Embryonic facial prominence (tissue), 1 donor: ENCODE results near the gene MPRIP.
"Not testable (repeated sequence)": the region's sequence is repeated elsewhere in the genome, so short reads cannot be mapped to it uniquely, and the experiment has no call there.

ENCODE experiments used
- DNase-seq: peaks from one replicate; pipeline ENCODE4 v3.0.0-alpha.2; 2016; ENCODE audit errors: extremely low spot score

Gene MPRIP

DNA sequence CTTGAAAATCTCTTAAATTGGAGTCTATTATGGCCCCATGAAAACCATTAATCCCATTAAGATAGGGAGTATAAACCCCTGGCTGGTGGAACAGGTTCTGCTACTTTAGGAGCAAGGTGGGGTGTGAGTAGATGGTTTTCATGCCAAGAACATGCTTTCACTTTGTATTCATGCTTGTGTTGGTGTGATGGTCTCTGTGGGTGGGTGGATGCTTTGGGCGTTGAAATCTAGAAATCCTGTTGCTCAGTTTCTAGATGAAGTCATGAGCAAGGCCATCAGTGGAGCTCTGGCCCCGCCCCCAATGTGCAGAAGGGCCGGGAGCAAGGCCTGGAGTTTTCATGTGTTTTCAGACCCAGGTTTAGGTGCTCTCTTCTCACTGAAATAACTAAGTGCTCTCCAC lies 143.8 kb downstream of the MPRIP start:
- DNase-seq: no peak

DNA sequence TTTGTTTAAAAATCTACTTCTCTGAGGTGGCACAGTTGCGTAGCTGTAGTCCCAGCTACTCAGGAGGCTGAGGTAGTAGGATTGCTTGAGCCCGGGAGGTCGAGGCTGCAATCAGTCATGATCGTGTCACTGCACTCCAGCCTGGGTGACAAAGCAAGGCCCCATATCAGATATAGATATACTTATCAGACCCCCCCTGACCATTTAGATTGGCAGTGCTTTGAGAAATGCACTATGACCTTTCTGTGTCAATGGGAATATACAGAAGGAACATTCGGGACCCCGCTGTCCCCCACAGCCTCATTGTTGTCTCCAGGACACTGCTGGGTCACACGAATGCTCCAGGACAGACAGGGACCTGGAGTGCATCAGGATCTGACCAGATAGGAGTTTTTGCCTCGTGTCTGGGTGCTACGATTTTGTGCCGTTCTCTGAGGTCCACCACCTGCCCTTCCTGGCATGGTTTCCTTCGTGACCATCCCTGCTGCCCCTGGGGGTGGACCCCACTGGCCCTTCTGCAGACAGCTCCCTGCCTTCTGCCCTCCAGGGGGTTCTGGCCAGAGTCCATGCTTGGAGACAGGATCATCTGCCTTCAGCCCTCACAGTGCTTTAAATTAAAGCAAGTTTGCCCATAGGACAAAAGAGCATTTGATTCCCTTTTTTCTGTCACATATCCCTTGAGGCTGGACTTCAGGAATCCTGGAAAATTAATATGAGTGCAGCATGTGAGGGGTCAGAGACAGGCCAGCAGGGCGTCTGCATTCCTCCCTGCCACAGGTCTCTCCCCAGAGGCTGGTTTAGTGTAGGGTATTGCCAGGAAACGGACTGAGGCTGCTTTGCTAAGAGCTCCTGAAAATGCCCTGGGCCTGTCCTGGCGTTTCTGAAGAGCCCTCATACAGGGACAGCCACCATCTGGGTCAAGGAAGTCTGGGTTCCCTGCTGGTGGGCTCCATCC lies 144.6 kb downstream of the MPRIP start:
- DNase-seq: no peak

DNA sequence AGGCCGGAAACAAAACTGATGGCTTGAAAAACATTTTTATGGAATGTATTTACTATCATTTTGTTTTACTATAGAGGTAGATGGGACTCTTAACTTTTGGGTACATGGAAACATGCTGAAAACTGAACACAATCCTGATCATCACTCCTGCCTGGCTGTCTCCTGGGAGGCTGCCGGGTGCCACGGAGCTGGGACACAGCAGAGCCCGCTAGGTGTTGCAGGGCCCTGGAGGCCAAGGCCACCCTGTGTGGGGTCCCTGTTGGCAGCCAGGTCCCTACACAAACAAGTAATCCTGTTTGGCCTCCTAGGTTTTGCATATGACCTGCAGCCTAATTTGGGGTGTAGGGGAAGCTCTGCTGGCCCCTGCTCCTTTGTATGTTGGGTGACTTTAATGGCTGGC lies 146.3 kb downstream of the MPRIP start:
- no peak for DNase-seq

DNA sequence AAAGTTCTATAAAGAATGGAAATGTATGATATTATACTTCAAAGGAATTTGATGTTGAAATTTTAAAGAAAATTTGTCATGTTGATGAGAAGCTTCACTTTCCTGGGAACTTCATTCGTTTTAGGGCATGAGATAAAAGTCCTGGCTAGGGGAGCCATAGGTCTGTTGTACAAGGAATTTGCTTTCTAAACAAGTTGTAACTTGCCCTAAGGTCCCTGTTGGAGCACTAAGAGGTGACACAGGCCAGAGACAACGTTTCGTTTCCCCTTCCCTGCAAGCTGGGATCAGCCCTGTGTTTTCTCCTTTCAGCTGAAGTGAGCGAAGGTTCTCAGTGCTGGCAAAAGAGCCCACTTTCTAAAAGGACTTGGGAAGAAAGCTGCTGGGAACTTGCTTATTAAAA lies 147.3 kb downstream of the MPRIP start:
- DNase-seq: no peak

DNA sequence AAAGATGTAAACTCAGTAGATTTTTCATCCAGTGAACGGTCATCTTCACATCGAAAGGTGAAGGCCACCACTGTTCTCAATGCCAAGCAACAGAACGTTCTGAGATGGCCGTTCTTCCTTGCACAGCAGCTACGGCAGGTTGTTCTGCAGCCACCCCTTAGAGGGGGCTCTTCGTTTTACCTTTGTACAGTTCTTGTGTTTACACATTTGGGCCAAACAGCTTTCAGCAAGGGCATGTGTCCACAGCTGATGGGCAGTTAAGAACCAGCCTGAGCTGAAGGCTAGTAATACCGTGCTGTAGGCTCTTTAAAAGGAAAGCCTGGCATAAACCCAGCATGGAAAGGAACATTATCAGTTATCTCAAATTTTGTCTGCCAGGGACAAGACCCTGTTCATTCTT lies 147.9 kb downstream of the MPRIP start:
- DNase-seq: no peak

DNA sequence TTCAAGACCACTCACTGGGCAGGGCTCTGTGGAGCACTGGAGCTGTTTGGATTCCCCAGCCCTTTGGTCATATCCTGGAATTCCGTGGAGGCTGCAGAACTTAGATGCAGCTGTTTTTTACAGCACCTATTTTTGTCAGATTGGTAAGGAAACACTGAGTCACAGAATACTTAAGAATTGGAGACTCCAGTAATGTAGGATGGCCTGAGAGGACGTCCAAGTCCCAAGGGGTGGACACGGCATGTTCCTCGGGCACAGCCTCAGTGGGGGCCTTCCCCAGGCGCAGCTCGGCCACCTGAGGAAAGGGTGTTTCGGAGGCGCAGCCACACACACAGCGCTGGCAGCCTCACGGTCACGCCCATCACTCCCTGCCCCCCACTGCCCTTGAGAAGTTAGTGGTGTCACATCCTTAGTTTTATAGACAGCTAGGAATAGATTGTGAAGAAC lies 149.1 kb downstream of the MPRIP start:
- DNase-seq: no peak

DNA sequence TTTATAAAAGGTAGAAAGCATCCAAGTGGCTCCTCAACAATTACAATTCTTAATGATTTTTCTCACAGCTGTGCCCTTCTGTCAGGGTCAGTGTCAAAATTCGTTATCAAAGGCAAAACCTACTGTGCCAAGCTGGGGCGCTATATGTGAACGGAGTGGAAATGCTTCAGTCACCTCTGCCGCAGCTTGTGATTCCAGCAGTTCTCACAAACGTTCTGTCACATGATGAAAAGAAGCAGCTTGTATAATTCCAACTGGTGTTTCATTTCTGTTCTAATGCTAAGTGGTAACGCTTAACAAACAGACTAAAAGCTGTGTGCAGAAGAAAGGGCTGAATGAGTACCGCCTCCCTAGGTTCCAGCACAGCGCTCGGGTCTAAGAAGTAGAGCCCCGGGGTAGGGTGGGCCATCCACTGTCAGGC lies 149.7 kb downstream of the MPRIP start:
- DNase-seq: no peak

DNA sequence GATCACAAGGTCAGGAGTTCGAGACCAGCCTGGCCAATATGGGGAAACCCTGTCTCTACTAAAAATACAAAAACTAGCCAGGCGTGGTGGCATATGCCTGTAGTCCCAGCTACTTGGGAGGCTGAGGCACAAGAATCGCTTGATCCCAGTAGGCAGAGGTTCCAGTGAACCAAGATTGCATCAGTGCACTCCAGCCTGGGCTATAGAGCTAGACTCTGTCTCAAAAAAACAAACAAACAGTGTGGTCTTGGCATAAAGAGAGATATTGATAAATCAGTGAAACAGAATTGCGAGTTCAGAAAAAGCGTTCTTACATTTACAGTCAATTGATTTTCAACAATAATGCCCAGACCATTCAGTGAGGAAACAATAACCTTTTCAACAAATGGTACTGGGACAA lies 153.2 kb downstream of the MPRIP start:
- not testable (repeated sequence) for DNase-seq

DNA sequence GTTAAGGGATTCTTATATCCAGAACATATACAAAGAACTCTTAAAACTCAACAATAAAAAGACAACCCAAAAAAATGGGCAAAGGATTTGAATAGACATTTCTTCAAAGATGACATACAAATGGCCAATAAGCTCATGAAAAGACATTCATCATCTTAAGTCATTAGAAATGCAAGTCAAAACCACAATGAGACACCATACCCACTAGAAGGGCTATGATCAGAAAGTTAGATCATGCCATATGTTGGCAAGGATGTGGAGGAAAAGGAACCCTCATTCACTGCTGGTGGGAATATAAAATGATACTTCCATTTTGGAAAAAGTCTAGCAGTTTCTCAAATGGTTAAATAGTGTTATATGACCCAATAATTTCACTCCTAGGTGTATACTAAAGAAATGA lies 154.5 kb downstream of the MPRIP start:
- no peak for DNase-seq

DNA sequence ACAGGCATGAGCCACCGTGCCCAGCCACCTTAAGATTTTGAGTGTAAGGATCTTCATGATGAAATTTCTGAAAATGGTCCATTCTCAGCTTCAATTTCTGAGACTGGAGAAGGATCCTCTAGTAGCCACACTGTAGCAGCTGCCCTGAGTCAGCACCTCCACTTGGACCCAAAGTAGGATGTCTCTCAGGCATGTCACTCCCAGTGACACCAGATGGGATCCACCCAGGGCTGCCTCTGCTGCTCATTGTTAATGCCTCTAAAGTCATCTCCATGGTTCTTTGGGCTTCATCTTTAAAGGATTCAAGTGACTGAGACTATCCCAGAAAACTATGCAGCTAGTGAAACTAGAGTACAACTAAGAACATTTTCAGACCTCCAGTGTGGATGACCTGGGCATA lies 156.0 kb downstream of the MPRIP start:
- DNase-seq: no peak

DNA sequence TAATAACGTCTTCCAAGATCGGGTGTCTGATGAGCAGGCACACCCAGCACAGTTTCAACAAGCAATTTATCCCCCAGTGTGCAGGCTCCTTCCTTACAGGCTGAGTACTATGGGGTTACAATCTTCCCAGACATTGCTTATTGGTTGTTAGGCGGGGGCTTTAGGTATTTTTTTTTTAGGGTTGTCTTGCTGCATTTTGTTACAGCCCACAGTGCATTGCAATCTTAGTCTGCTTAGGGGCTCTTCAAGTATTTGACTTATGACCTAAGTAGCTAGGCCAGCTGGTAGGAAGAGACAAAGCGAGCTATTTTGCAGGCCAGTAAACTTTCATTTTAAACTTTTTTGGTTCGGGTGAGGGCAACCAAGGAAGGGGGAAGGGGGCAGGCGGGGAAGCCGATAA lies 158.1 kb downstream of the MPRIP start:
- no peak for DNase-seq

DNA sequence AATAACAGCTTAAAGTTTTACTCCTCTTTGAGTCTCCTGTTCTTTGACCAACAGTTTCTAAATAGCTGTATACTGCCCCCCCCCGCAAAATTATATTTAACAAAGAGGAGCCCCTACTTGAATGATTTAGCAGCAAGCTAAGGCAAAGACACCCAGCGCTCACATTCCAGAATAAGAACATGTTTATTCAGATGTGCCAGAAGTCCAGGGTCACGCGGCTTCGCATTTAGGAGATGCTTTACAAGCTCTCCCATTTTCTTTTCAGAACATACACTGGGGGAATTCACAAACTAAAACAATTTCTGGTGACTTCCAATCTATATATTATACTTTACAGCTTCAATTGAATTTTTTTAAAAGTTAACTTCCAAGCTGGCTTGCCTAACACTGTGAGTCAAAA lies 158.6 kb downstream of the MPRIP start:
- DNase-seq: no peak

DNA sequence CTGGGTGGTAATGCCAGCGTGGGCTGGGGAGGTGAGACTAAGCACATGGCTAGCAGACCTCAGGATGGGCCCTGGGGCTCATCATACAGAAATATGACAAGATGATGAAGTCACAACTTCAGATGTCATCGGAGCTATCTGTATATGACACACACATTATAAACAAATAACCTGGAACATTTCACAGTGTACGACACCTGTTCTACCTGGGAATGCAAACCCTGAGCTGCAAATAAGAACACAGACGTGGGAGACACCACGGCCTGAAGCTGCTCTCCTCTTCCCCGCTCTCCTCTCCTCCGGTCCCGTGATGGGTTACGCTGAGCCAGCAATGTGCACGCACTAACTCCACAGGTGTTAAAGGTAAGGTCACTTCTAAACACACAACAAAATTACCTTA lies 159.0 kb downstream of the MPRIP start:
- no peak for DNase-seq

DNA sequence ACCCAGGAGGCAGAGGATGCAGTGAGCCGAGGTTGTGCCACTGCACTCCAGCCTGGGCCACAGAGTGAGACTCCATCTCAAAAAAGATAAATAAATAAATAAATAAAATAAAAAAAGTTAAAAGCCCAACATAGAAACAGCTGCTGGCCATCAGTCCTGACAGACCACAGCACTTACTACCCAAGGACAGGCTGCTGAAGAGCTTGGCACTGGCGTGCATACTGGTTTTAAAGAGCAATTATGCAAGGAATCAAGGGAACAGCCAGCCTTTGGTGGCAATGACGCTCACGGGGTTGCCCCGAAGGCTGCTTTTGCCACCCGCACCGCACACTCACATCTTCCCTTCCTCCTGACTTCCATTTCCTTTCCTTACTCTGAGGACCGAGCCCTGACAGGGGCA lies 159.7 kb downstream of the MPRIP start:
- DNase-seq: no peak

DNA sequence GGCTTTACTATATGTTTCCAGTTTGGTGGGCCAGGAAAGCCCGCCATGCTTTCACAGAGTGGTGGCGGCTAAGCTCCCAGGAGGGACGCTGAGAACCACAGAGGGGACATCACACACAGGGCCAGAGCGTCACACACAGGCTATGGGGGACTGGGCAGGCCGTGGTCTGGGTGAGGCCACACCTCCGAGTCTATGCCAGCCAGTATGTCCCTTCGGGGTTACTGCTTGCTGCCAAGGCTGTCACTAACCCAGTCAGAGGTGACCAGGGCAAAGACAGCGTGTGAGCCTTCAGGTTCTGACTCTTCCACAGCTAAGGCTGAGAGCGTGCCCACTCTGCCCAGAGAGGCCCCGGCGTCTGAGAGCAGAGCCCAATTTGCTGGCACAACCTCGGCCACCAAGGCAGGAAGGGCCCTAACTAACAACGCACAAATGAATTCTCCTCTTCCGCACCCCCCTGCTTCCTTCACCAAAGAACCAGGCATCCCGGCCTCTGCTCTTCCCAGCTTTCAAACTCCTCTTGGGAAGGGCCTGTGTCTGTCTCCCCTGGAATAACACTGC lies 161.0 kb downstream of the MPRIP start:
- no peak for DNase-seq

DNA sequence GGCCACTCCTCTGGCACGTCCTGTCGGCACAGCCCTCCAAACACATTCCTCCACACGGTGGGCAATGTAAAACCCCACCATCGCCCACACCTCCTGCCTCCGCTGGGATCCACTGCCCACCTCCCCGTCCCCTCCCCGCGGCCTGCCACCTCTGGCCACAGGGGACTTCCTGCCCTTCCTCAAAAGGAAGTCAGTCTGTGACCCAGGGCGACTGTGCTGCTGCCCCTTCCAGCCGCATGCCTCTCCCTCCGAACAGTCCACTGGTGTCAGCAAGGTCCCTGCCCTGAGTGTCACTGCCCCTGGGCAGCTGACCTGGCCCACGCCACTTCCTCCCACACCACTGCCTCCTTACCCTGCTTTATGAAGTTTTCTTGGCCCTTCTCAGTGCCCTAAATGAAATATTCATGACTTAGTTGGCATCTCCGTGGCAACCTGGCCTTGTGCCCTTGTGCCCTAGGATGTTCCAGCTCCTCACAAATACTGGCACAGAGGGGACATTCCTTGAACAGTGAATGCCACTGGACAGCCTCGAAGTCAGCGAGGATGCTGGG lies 161.9 kb downstream of the MPRIP start:
- DNase-seq: no peak

DNA sequence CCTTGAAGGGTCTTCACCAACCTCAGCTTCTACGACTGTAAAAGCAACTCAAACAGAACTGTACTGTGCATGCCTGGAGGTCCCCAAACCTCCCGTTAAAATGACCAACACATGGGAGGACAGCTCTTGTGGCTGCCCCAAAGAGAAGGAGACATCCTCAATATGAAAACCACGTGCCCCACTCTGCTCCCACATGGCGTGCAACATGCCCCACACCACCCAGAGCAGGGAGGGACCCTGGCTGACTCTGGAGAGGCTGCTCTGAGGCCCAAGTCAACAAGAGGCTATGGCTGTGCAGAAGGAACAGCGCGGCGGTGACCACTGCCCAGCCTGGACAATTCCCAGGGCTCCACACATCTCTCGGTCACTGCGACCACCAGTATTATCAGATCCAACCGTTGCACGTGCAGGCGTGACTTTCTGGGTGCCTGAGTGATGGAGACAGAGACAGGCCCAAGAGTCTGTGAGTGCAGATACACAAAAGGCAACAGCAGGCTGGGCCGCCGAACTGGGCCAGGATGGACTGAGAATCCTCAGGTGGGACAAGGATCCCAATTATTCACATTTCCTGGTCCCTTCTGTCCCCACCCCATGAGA lies 162.5 kb downstream of the MPRIP start:
- DNase-seq: no peak

DNA sequence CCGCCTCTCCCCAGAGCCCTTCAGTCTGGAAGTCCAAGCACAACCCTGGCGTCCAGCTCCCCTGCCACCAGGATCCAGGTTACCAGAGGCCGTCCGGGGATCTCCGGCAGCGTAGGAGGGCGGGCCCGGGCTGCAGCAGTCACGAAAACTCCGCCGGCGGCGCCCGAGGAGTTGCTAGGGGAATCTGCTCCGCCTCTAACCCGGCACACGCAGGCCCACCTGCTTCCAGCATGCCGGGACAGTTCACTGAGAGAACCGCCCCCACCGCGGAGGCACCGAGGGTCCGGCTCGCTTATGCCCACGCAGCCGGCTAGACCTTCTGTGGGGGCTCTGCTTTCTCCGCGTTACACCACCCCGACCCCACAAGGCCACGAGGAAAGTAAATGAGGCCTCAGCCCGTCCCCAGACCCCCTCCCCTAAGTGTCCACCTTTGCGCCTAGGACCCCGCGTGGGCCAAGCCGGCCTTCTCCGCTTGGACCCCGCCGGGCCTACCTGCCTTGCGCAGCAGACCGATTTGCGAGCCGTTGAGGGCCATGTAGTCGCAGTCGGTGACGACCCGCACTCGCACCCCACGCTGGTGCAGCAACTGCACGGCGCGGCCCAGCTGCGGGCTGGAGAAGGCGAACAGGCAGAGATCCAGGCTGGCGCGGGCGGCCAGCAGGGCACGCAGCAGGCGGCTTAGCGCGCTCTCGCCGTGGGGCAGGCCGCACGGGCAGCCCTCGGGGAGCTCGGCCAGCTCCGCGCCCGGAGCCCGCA lies 163.3 kb downstream of the MPRIP start:
- DNase-seq: no peak

DNA sequence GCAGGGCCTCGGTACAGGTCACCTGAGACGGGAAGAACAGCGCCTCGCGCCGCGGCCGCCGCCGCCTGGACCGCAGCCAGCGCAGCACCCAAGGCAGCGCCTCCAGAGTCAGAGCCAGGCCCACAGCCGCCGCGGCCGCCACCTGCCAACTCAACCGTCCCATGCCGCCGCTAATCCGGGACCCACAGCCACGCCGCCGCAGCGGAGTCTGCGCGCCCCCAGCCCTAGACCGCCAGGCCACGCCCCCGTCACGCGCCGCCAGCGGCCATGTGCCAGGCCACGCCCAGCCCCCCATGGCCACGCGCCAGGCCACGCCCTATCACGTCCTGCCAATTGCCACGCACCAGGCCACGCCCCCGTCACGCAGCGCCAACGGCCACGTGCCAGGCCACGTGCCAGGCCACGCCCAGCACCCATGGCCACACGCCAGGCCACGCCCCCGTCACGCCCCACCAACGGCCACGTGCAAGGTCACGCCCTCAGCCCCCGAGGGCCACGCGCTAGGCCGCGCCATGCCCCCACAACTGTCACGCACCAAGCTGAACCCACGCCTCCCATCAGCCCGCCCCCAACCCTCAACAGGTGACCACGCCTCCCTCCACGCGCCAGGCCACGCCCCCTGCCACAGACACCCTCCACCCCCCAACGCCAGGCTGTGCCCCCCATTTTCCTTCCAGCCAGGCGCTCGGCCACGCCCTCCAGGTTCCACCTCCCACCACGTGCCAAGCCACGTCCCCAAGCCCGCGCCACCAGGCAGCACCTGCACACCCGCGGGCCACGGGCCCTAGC lies 164.1 kb downstream of the MPRIP start, which contains the start of gene PLD6:
Gene PLD6 (minus strand): TSS at position 210 of the 789 bp plus-strand sequence. CDS start 47 bp downstream, at position 163.
- DNase-seq: no peak

DNA sequence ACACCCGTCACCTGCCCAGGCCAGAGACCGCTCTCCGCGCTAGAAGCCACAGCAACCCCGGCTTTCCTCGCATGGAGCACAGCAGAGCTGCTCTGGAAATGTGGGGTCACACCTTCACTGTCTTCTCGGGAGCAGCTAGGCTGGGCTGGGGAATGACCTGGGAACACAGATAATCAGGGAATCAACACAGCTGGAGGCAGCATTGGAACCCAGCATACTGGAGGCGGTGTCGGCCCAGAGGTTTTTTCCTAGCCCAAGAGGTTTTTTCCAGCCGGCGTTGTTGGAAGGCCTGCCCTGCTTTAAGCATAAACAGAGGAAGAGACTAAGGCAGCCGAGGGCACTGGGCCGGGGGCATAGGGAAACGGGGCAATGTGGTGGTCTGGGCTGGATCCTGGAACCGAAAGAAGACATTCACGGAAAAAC lies 164.7 kb downstream of the MPRIP start:
- DNase-seq: no peak

DNA sequence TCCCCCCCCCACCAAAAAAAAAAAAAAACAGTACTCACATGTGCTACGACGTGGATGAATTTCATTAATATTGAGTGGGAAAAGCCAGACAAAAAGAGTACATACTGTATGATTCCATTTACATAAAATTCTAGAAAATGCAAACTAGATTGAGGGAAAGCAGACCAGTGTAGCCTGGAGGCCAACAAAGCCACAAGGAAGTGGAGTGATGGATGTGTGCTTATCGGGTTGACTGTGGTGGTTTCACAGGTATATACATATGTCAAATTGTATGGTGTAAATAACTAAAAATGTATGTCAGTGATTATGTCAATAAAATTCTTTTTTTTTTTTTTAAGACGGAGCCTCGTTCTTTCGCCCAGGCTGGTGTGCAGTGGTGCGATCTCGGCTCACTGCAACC lies 165.7 kb downstream of the MPRIP start:
- no peak for DNase-seq
